Activated naive CD8-positive, alpha-beta T cell treated with anti-CD3 and anti-CD28 coated beads for 36 hours (primary cell): ENCODE results near the gene KIAA0825. TPM values are rescaled to one million over a fixed set of nuclear protein-coding genes. Genes with fewer than 3 reads are reported as not detected.

Source experiments
- DNase-seq: peaks from one replicate; pipeline ENCODE4 v3.0.0; 2021
- H3K27ac Mint-ChIP-seq: one replicate; pipeline ENCODE4 v1.8.0; 2022; ENCODE audit warnings: mild to moderate bottlenecking, moderate library complexity, mixed read lengths
- H3K27me3 Mint-ChIP-seq: one replicate; pipeline ENCODE4 v1.8.0; 2022; ENCODE audit warnings: mild to moderate bottlenecking, mixed read lengths
- H3K36me3 Mint-ChIP-seq: one replicate; pipeline ENCODE4 v1.8.0; 2021; ENCODE audit warnings: mild to moderate bottlenecking, mixed read lengths
- H3K4me1 Mint-ChIP-seq: one replicate; pipeline ENCODE4 v1.8.0; 2021; ENCODE audit warnings: mixed read lengths
- H3K4me3 Mint-ChIP-seq: one replicate; pipeline ENCODE4 v1.8.0; 2022; ENCODE audit warnings: mild to moderate bottlenecking, moderate library complexity, mixed read lengths
- H3K9me3 Mint-ChIP-seq: one replicate; pipeline ENCODE4 v1.8.0; 2022; ENCODE audit warnings: mixed read lengths
- total RNA-seq, 2 experiments: library from RNA; stranded (reverse); gene quantifications; one replicate each; pipeline ENCODE4 v1.2.3, GENCODE V29; 2021

The KIAA0825 gene
- total RNA-seq, 2 experiments from 2014 or later, result 0.76 to 1.0 TPM

- no peak for DNase-seq
- Mint-ChIP-seq H3K4me3 (no peak overlapping the region), H3K36me3 (no peaks in the 10 kb centered on the region), H3K27ac (no peak overlapping the region), H3K9me3 (no peaks in the 10 kb centered on the region), H3K27me3 (no peaks in the 10 kb centered on the region), H3K4me1 (no peaks in the 10 kb centered on the region)
These were observed 160.6 kb downstream of the KIAA0825 start for GRCh38 chr5:94457788-94458187.

GRCh38 chr5:94445726-94446125, 172.7 kb downstream of the KIAA0825 start:
- H3K9me3 Mint-ChIP-seq, result no peaks in the 10 kb centered on the region
- no peak overlapping the region for H3K4me3 Mint-ChIP-seq
- H3K27me3 Mint-ChIP-seq, result no peaks in the 10 kb centered on the region
- no peak overlapping the region for H3K27ac Mint-ChIP-seq
- no peaks in the 10 kb centered on the region for H3K36me3 Mint-ChIP-seq
- no peak for DNase-seq
- H3K4me1 Mint-ChIP-seq, result no peaks in the 10 kb centered on the region

GRCh38 chr5:94442991-94443390, 175.4 kb downstream of the KIAA0825 start:
- Mint-ChIP-seq H3K36me3 (peaks cover 3% of the 10 kb centered on the region), H3K27ac (no peak overlapping the region), H3K4me3 (no peak overlapping the region), H3K9me3 (no peaks in the 10 kb centered on the region), H3K4me1 (no peaks in the 10 kb centered on the region), H3K27me3 (no peaks in the 10 kb centered on the region)
- DNase-seq, result no peak

GRCh38 chr5:94442076-94442475, 176.3 kb downstream of the KIAA0825 start:
- H3K27ac Mint-ChIP-seq, result no peak overlapping the region
- no peak overlapping the region for H3K4me3 Mint-ChIP-seq
- H3K9me3 Mint-ChIP-seq, result no peaks in the 10 kb centered on the region
- peaks cover 3% of the 10 kb centered on the region for H3K36me3 Mint-ChIP-seq
- no peaks in the 10 kb centered on the region for H3K4me1 Mint-ChIP-seq
- no peak for DNase-seq
- no peaks in the 10 kb centered on the region for H3K27me3 Mint-ChIP-seq

GRCh38 chr5:94440015-94440414, 178.4 kb downstream of the KIAA0825 start:
- DNase-seq, result no peak
- no peaks in the 10 kb centered on the region for H3K9me3 Mint-ChIP-seq
- H3K27ac Mint-ChIP-seq, result no peak overlapping the region
- no peak overlapping the region for H3K4me3 Mint-ChIP-seq
- no peaks in the 10 kb centered on the region for H3K27me3 Mint-ChIP-seq
- peaks cover 7% of the 10 kb centered on the region for H3K36me3 Mint-ChIP-seq
- H3K4me1 Mint-ChIP-seq, result no peaks in the 10 kb centered on the region

- Mint-ChIP-seq H3K4me1 (peaks cover 6% of the 10 kb centered on the region), H3K27me3 (no peaks in the 10 kb centered on the region), H3K4me3 (no peak overlapping the region), H3K36me3 (peaks cover 4% of the 10 kb centered on the region), H3K27ac (no peak overlapping the region), H3K9me3 (peaks cover 4% of the 10 kb centered on the region)
- no peak for DNase-seq
These were observed 184.8 kb downstream of the KIAA0825 start for GRCh38 chr5:94433397-94434163.

- Mint-ChIP-seq H3K36me3 (peaks cover 4% of the 10 kb centered on the region), H3K9me3 (peaks cover 9% of the 10 kb centered on the region), H3K4me3 (no peak overlapping the region), H3K27ac (no peak overlapping the region), H3K27me3 (no peaks in the 10 kb centered on the region), H3K4me1 (peaks cover 6% of the 10 kb centered on the region)
- DNase-seq, result no peak
These were observed 185.9 kb downstream of the KIAA0825 start for GRCh38 chr5:94432499-94432898.

- no peaks in the 10 kb centered on the region for H3K27me3 Mint-ChIP-seq
These were observed 186.7 kb downstream of the KIAA0825 start for GRCh38 chr5:94431696-94432095.

GRCh38 chr5:94429566-94429965, 188.8 kb downstream of the KIAA0825 start:
- Mint-ChIP-seq H3K36me3 (no peaks in the 10 kb centered on the region), H3K4me1 (peaks cover 6% of the 10 kb centered on the region), H3K27me3 (no peaks in the 10 kb centered on the region), H3K9me3 (peaks cover 9% of the 10 kb centered on the region), H3K4me3 (no peak overlapping the region), H3K27ac (no peak overlapping the region)
- no peak for DNase-seq

More at GRCh38 chr5:94431696-94432095, 186.7 kb downstream of the KIAA0825 start:
- no peak for DNase-seq
- Mint-ChIP-seq H3K4me1 (peaks cover 6% of the 10 kb centered on the region), H3K9me3 (peaks cover 9% of the 10 kb centered on the region), H3K36me3 (peaks cover 4% of the 10 kb centered on the region), H3K4me3 (no peak overlapping the region), H3K27ac (no peak overlapping the region)

- Mint-ChIP-seq H3K4me3 (no peak overlapping the region), H3K27ac (no peak overlapping the region), H3K4me1 (no peaks in the 10 kb centered on the region), H3K36me3 (no peaks in the 10 kb centered on the region), H3K27me3 (no peaks in the 10 kb centered on the region), H3K9me3 (peaks cover 9% of the 10 kb centered on the region)
- no peak for DNase-seq
These were observed 193.0 kb downstream of the KIAA0825 start for GRCh38 chr5:94425396-94425795.

- Mint-ChIP-seq H3K4me3 (no peak overlapping the region), H3K36me3 (no peaks in the 10 kb centered on the region), H3K27ac (no peak overlapping the region), H3K27me3 (no peaks in the 10 kb centered on the region), H3K9me3 (peaks cover 5% of the 10 kb centered on the region), H3K4me1 (no peaks in the 10 kb centered on the region)
- DNase-seq, result no peak
These were observed 195.0 kb downstream of the KIAA0825 start for GRCh38 chr5:94423411-94423810.

GRCh38 chr5:94422812-94423211, 195.6 kb downstream of the KIAA0825 start:
- DNase-seq, result no peak
- H3K9me3 Mint-ChIP-seq, result peaks cover under 1% of the 10 kb centered on the region
- H3K36me3 Mint-ChIP-seq, result no peaks in the 10 kb centered on the region
- no peak overlapping the region for H3K4me3 Mint-ChIP-seq
- no peak overlapping the region for H3K27ac Mint-ChIP-seq
- H3K4me1 Mint-ChIP-seq, result no peaks in the 10 kb centered on the region
- H3K27me3 Mint-ChIP-seq, result no peaks in the 10 kb centered on the region

- Mint-ChIP-seq H3K9me3 (no peaks in the 10 kb centered on the region), H3K4me3 (no peak overlapping the region), H3K27ac (no peak overlapping the region), H3K4me1 (no peaks in the 10 kb centered on the region), H3K27me3 (no peaks in the 10 kb centered on the region), H3K36me3 (no peaks in the 10 kb centered on the region)
- DNase-seq, result no peak
These were observed 197.5 kb downstream of the KIAA0825 start for GRCh38 chr5:94420885-94421284.

- Mint-ChIP-seq H3K36me3 (no peaks in the 10 kb centered on the region), H3K27ac (no peak overlapping the region), H3K27me3 (no peaks in the 10 kb centered on the region), H3K4me1 (no peaks in the 10 kb centered on the region), H3K9me3 (peaks cover 1% of the 10 kb centered on the region), H3K4me3 (no peak overlapping the region)
- DNase-seq, result no peak
These were observed 202.6 kb downstream of the KIAA0825 start for GRCh38 chr5:94415798-94416197.

GRCh38 chr5:94409440-94409839, 209.0 kb downstream of the KIAA0825 start:
- Mint-ChIP-seq H3K9me3 (peaks cover 7% of the 10 kb centered on the region), H3K27ac (no peak overlapping the region), H3K4me1 (no peaks in the 10 kb centered on the region), H3K36me3 (peaks cover 7% of the 10 kb centered on the region), H3K27me3 (no peaks in the 10 kb centered on the region), H3K4me3 (no peak overlapping the region)
- no peak for DNase-seq

GRCh38 chr5:94407023-94407422, 211.4 kb downstream of the KIAA0825 start:
- Mint-ChIP-seq H3K36me3 (peaks cover 7% of the 10 kb centered on the region), H3K4me1 (no peaks in the 10 kb centered on the region), H3K27me3 (no peaks in the 10 kb centered on the region), H3K4me3 (no peak overlapping the region), H3K9me3 (peaks cover 7% of the 10 kb centered on the region), H3K27ac (no peak overlapping the region)
- no peak for DNase-seq
